SJSA1 (cell line): ENCODE results near the gene TUBB2A. TPM values are rescaled to one million over a fixed set of nuclear protein-coding genes. Genes with fewer than 3 reads are reported as not detected.
A peak's percentile ranks its signal among the peaks of the same experiment; 100 is the strongest.

Experiments used
- DNase-seq, 2 experiments: peaks; one replicate each; pipeline ENCODE4 v3.0.0-alpha.2; 2015 to 2020; ENCODE audit warnings: low spot score in 2 of 2, low read depth in 1 of 2
- H3K27ac ChIP-seq: fragments of 250-450 bp; sonication (Bioruptor Pico); 2 replicates; pipeline ENCODE4 v1.5.1; 2020; ENCODE audit warnings: mild to moderate bottlenecking, moderate library complexity
- H3K27me3 ChIP-seq: fragments of 250-450 bp; sonication (Bioruptor Pico); replicated peaks from 2 replicates; pipeline ENCODE4 v1.5.1; 2020; ENCODE audit warnings: mild to moderate bottlenecking, moderate library complexity
- H3K36me3 ChIP-seq: fragments of 250-450 bp; sonication (Bioruptor Pico); 2 replicates; pipeline ENCODE4 v1.5.1; 2020; ENCODE audit warnings: mild to moderate bottlenecking
- H3K4me1 ChIP-seq: fragments of 250-450 bp; sonication (Bioruptor Pico); replicated peaks from 2 replicates; pipeline ENCODE4 v1.6.1; 2021; ENCODE audit warnings: mild to moderate bottlenecking
- H3K4me3 ChIP-seq: fragments of 250-450 bp; sonication (Bioruptor Pico); 2 replicates; pipeline ENCODE4 v1.5.1; 2020; ENCODE audit warnings: mild to moderate bottlenecking
- H3K9me3 ChIP-seq: fragments of 250-450 bp; sonication (Bioruptor Pico); replicated peaks from 2 replicates; pipeline ENCODE4 v1.5.1; 2020; ENCODE audit warnings: mild to moderate bottlenecking
- total RNA-seq: library from RNA; depleted of rRNA; stranded (reverse); fragments of >200 nt; shearing (Covaris generic); gene quantifications from 2 replicates; pipeline ENCODE4 v1.2.3, GENCODE V29; 2014; rRNA removed

Gene TUBB2A
- total RNA-seq, 1 experiment from 2014 or later = 289 TPM

DNA sequence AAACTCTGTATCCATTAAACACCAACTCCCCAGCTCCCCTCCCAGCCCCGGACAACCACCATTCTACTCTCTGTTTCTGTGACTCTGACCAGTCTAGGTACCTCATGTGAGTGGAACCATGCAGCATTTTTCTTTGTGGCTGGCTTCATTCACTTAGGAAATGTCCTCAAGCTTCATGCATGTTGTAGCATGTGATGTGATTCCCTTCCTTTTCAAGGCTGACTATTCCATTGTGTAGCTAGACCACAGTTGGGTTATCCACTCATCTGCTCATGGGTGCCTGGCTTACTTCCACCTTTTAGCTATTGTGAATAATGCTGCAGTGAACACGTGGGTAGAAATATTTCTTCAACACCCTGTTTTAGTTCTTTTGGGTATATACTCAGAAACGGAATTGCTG lies 47.6 kb downstream of the TUBB2A start:
- peak in 1 of 2 experiments; percentile 5 for DNase-seq
- Histone ChIP-seq H3K9me3 (no peaks in the 10 kb centered on the region), H3K4me3 (no peak overlapping the region), H3K27me3 (no peaks in the 10 kb centered on the region), H3K4me1 (no peaks in the 10 kb centered on the region), H3K27ac (no peak overlapping the region), H3K36me3 (peaks cover 63% of the 10 kb centered on the region)

DNA sequence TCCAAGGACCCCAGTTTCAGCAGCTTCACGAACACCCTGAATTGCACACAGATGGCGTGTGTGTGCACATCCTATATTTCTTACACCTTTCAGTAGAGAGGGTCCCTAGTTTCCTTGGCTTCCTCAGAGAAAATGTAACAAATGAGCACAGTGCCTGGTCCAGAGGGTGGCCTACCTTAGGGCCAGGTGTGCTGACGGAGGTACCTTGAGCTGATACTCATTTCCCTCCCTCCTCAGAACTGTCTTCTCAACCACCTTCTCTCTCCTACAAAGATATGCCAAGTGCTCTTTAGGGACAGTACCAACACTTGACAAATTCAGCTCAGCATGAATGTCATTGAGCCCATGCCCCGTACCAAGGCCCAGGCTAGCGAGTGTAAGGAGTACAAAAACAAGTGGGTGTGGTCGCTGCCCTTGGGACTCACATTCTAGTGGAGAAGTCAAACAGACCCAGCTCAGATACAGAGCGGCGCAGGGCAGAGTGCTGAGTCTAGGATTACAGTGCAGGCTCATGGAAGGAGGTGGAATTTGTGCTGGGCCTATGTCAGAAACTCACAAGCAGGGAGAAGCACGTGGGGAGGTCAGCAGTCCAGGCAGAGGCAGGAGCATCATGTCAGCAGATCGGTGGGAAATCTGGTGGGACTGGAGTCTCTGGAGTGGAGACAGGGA lies 48.5 kb downstream of the TUBB2A start:
- DNase-seq = peak in 1 of 2 experiments; percentile 32
- Histone ChIP-seq H3K9me3 (no peaks in the 10 kb centered on the region), H3K4me3 (no peak overlapping the region), H3K27ac (no peak overlapping the region), H3K36me3 (peaks cover 64% of the 10 kb centered on the region), H3K4me1 (no peaks in the 10 kb centered on the region), H3K27me3 (no peaks in the 10 kb centered on the region)

Other genes starting within 250 kb of the TUBB2A start
- 130 and 144 TPM in 2 replicates for gene SERPINB6, start 186.0 kb downstream of the TUBB2A start, total RNA-seq
- gene NQO2, start 157.7 kb downstream of the TUBB2A start, total RNA-seq = 44.9 and 47.1 TPM in 2 replicates
- 12.6 and 20.2 TPM in 2 replicates for gene RIPK1, start 89.0 kb downstream of the TUBB2A start, total RNA-seq
- gene BPHL, start 38.8 kb downstream of the TUBB2A start, total RNA-seq = 16.8 and 18.7 TPM in 2 replicates
- 33.1 and 49.5 TPM in 2 replicates for gene TUBB2B, start 70.1 kb upstream of the TUBB2A start, total RNA-seq
- gene PSMG4, start 101.4 kb upstream of the TUBB2A start, total RNA-seq = 9.5 and 16.1 TPM in 2 replicates